ENCODE measurements around the gene FAM193A. TPM values are rescaled to one million over a fixed set of nuclear protein-coding genes. Genes with fewer than 3 reads are reported as not detected.

Gene FAM193A
- total RNA-seq, 1 donor from 2014 or later: 28.8 TPM

DNA sequence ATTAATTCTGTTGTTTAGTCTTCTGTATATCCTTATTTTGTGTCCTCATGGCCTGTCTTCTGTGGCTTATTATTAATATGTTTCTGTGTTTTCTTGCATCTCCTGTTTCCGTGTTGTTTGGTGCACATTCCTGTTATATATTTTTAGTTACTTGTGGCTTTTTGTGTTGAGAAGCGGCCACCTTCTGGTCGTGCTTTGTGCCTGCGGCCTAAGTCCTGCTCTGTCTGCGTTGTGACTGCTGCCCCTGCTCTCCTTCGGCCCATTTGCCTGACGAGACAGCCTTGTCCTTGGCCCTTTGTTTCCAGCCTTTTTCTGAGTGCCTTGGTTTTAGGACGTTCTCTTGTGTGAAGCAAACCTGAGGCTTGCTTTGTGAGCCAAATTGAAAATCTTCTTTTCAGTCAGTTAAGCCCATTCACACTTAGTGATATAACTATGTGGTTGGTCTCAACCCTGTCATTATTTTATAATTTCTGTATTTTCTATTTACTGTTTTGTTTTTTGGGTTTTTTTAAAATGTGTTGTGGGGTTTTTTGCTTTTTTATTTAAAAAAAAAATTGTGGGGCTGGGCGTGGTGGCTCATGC, 175.9 kb downstream of the FAM193A start:
- H3K79me2 ChIP-seq (ENCODE audit: insufficient read depth, low read length): peaks cover 14% of the 10 kb centered on the region
- peaks cover 24% of the 10 kb centered on the region for H3K36me3 Mint-ChIP-seq (ENCODE audit: low read depth, unreplicated experiment)
- no peak for DNase-seq (ENCODE audit: low read depth)

DNA sequence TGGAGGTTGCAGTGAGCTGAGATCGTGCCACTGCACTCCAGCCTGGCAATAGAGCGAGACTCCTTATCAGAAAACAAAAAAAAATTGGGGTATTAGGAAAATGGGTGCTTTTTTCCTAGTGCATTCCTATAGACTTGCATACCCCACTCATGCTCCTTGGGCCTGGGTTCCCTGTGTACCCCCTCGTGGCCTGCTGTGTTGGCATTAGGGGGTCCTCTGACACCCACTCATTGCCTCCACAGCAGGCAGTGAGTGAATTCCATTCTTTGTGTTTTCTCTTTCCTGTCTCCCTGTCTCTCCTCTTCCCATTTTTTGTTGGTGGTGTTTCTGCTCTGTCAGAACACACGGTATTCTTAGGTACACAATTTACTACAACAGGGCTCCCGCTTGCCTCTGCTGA, 176.9 kb downstream of the FAM193A start:
- H3K27me3 ChIP-seq (ENCODE audit: insufficient read depth, low read length): no peaks in the 10 kb centered on the region
- no peak overlapping the region for H3K4me3 ChIP-seq (ENCODE audit: insufficient read depth, low read depth, low read length)
- TF ChIP-seq EZH2 (IDR thresholded peaks at IDR 0.05; ENCODE audit: insufficient read depth, low read length): no peak
- TF ChIP-seq, protein P1, sequence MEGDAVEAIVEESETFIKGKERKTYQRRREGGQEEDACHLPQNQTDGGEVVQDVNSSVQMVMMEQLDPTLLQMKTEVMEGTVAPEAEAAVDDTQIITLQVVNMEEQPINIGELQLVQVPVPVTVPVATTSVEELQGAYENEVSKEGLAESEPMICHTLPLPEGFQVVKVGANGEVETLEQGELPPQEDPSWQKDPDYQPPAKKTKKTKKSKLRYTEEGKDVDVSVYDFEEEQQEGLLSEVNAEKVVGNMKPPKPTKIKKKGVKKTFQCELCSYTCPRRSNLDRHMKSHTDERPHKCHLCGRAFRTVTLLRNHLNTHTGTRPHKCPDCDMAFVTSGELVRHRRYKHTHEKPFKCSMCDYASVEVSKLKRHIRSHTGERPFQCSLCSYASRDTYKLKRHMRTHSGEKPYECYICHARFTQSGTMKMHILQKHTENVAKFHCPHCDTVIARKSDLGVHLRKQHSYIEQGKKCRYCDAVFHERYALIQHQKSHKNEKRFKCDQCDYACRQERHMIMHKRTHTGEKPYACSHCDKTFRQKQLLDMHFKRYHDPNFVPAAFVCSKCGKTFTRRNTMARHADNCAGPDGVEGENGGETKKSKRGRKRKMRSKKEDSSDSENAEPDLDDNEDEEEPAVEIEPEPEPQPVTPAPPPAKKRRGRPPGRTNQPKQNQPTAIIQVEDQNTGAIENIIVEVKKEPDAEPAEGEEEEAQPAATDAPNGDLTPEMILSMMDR (IDR thresholded peaks at IDR 0.05; ENCODE audit: insufficient read depth, low read depth, low read length): no peak
- H3K4me2 ChIP-seq (ENCODE audit: low read length): no peak overlapping the region
- DNase-seq (ENCODE audit: low read depth): no peak
- H3K36me3 ChIP-seq (ENCODE audit: insufficient read depth, low read length): peaks cover 6% of the 10 kb centered on the region
- H3K27ac ChIP-seq (ENCODE audit: low read depth, low read length): no peak overlapping the region
- H3K4me3 Mint-ChIP-seq (ENCODE audit: unreplicated experiment): peak overlapping the region; percentile 62
- peaks cover 14% of the 10 kb centered on the region for H3K79me2 ChIP-seq (ENCODE audit: insufficient read depth, low read length)
- H3K36me3 Mint-ChIP-seq (ENCODE audit: low read depth, unreplicated experiment): peaks cover 24% of the 10 kb centered on the region
- H3K27me3 Mint-ChIP-seq (ENCODE audit: low read depth, unreplicated experiment): no peaks in the 10 kb centered on the region
- H3K27ac Mint-ChIP-seq (ENCODE audit: unreplicated experiment): peak overlapping the region; percentile 88
- peaks cover 17% of the 10 kb centered on the region for H4K20me1 ChIP-seq (ENCODE audit: insufficient read depth, low read length)
- H3K9me3 ChIP-seq (ENCODE audit: insufficient read depth, low read depth, low read length): no peaks in the 10 kb centered on the region
- no peak for FAIRE-seq
- peaks cover 23% of the 10 kb centered on the region for H3K4me1 Mint-ChIP-seq (ENCODE audit: low read depth, unreplicated experiment)
- H3K9me3 Mint-ChIP-seq (ENCODE audit: unreplicated experiment): no peaks in the 10 kb centered on the region
- H2AFZ ChIP-seq (ENCODE audit: low read depth, low read length): no peak overlapping the region
- H3K9ac ChIP-seq (ENCODE audit: low read length): no peak overlapping the region
- H3K4me1 ChIP-seq (ENCODE audit: insufficient read depth, low read length): no peaks in the 10 kb centered on the region

More for the DNA sequence above, 175.9 kb downstream of the FAM193A start:
- FAIRE-seq: no peak
- H3K27ac ChIP-seq (ENCODE audit: low read depth, low read length): no peak overlapping the region
- peaks cover 23% of the 10 kb centered on the region for H3K4me1 Mint-ChIP-seq (ENCODE audit: low read depth, unreplicated experiment)
- no peak overlapping the region for H3K4me3 ChIP-seq (ENCODE audit: insufficient read depth, low read depth, low read length)
- TF ChIP-seq, protein P1 (IDR thresholded peaks at IDR 0.05; ENCODE audit: insufficient read depth, low read depth, low read length): peak; percentile 8
- no peak for TF ChIP-seq EZH2 (IDR thresholded peaks at IDR 0.05; ENCODE audit: insufficient read depth, low read length)
- H3K4me2 ChIP-seq (ENCODE audit: low read length): no peak overlapping the region
- no peaks in the 10 kb centered on the region for H3K4me1 ChIP-seq (ENCODE audit: insufficient read depth, low read length)
- no peaks in the 10 kb centered on the region for H3K27me3 ChIP-seq (ENCODE audit: insufficient read depth, low read length)
- H4K20me1 ChIP-seq (ENCODE audit: insufficient read depth, low read length): peaks cover 17% of the 10 kb centered on the region
- peaks cover 6% of the 10 kb centered on the region for H3K36me3 ChIP-seq (ENCODE audit: insufficient read depth, low read length)
- H3K27ac Mint-ChIP-seq (ENCODE audit: unreplicated experiment): peak overlapping the region; percentile 48
- no peak overlapping the region for H3K9ac ChIP-seq (ENCODE audit: low read length)
- no peaks in the 10 kb centered on the region for H3K9me3 ChIP-seq (ENCODE audit: insufficient read depth, low read depth, low read length)
- no peak overlapping the region for H3K4me3 Mint-ChIP-seq (ENCODE audit: unreplicated experiment)
- no peak overlapping the region for H2AFZ ChIP-seq (ENCODE audit: low read depth, low read length)
- H3K27me3 Mint-ChIP-seq (ENCODE audit: low read depth, unreplicated experiment): no peaks in the 10 kb centered on the region
- H3K9me3 Mint-ChIP-seq (ENCODE audit: unreplicated experiment): no peaks in the 10 kb centered on the region

DNA sequence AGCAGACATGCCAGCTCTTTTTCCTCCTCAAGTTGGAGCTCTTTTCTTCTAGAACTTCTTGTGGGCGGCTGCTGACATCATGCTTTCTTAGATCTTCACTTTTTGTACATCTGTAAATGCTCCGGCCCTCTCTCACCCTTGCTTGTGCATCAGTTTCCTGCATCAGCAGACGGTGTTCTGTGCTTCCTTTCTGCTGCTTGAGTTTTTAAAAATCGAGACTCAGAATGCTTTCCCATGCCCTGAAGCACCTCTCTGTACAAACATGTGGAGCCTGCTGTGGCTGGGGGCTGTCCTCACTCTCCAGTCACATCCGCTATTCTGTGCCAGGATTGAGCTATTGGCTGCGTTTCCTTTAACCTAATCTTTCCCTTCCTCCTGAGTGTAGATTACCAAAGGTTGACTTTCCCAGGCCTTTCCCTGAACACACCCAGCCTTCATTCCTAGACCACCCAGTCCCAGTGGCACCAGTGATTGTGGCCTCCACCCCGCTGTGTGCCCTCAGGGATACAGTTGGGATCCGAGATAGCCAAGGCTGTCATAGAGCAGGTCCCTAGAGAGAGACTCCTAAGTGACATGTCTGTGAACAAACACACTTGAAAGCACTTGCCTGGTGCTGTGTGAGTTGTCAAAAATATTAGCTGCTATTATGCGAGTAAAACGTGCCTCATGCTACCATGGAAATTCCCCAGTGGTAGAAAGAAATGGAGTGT, 177.8 kb downstream of the FAM193A start:
- H3K9me3 Mint-ChIP-seq (ENCODE audit: unreplicated experiment): no peaks in the 10 kb centered on the region
- peaks cover 17% of the 10 kb centered on the region for H4K20me1 ChIP-seq (ENCODE audit: insufficient read depth, low read length)
- H3K4me2 ChIP-seq (ENCODE audit: low read length): no peak overlapping the region
- no peaks in the 10 kb centered on the region for H3K27me3 Mint-ChIP-seq (ENCODE audit: low read depth, unreplicated experiment)
- H3K27ac ChIP-seq (ENCODE audit: low read depth, low read length): no peak overlapping the region
- no peak overlapping the region for H3K4me3 Mint-ChIP-seq (ENCODE audit: unreplicated experiment)
- peaks cover 4% of the 10 kb centered on the region for H3K36me3 ChIP-seq (ENCODE audit: insufficient read depth, low read length)
- FAIRE-seq: no peak
- no peak overlapping the region for H3K4me3 ChIP-seq (ENCODE audit: insufficient read depth, low read depth, low read length)
- H3K4me1 ChIP-seq (ENCODE audit: insufficient read depth, low read length): no peaks in the 10 kb centered on the region
- peaks cover 23% of the 10 kb centered on the region for H3K4me1 Mint-ChIP-seq (ENCODE audit: low read depth, unreplicated experiment)
- no peak overlapping the region for H3K9ac ChIP-seq (ENCODE audit: low read length)
- TF ChIP-seq, protein P1 (IDR thresholded peaks at IDR 0.05; ENCODE audit: insufficient read depth, low read depth, low read length): no peak
- TF ChIP-seq EZH2 (IDR thresholded peaks at IDR 0.05; ENCODE audit: insufficient read depth, low read length): no peak
- peak; percentile 17 for DNase-seq (ENCODE audit: low read depth)
- no peak overlapping the region for H2AFZ ChIP-seq (ENCODE audit: low read depth, low read length)
- H3K27me3 ChIP-seq (ENCODE audit: insufficient read depth, low read length): no peaks in the 10 kb centered on the region
- H3K79me2 ChIP-seq (ENCODE audit: insufficient read depth, low read length): peaks cover 14% of the 10 kb centered on the region
- no peaks in the 10 kb centered on the region for H3K9me3 ChIP-seq (ENCODE audit: insufficient read depth, low read depth, low read length)
- peaks cover 30% of the 10 kb centered on the region for H3K36me3 Mint-ChIP-seq (ENCODE audit: low read depth, unreplicated experiment)
- peak overlapping the region; percentile 88 for H3K27ac Mint-ChIP-seq (ENCODE audit: unreplicated experiment)
